Measurements from ENCODE around the gene DMXL1.
"Not testable (repeated sequence)": the region's sequence is repeated elsewhere in the genome, so short reads cannot be mapped to it uniquely, and the experiment has no call there.

GRCh38 chr5:119135743-119136142, 64.9 kb downstream of the DMXL1 start:
- not testable (repeated sequence) for TF ChIP-seq CTCF (conservative IDR thresholded peaks at IDR 0.05); ZFX (IDR thresholded peaks at IDR 0.05)
